Measurements from ENCODE around the gene FCRLA.
"Not testable (repeated sequence)": the region's sequence is repeated elsewhere in the genome, so short reads cannot be mapped to it uniquely, and the experiment has no call there.

DNA sequence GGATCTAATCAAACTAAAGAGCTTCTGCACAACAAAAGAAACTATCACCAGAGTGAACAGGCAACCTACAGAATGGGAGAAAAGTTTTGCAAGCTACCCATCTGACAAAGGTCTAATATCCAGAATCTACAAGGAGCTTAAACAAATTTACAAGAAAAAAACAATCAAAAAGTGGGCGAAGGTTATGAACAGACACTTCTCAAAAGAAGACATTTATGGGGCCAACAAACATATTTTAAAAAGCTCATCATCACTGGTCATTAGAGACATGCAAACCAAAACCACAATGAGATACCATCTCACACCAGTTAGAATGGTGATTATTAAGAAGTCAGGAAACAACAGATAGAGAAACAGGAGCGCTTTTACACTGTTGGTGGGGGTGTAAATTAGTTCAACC lies 8.7 kb upstream of the FCRLA start:
- TF ChIP-seq, protein P1, sequence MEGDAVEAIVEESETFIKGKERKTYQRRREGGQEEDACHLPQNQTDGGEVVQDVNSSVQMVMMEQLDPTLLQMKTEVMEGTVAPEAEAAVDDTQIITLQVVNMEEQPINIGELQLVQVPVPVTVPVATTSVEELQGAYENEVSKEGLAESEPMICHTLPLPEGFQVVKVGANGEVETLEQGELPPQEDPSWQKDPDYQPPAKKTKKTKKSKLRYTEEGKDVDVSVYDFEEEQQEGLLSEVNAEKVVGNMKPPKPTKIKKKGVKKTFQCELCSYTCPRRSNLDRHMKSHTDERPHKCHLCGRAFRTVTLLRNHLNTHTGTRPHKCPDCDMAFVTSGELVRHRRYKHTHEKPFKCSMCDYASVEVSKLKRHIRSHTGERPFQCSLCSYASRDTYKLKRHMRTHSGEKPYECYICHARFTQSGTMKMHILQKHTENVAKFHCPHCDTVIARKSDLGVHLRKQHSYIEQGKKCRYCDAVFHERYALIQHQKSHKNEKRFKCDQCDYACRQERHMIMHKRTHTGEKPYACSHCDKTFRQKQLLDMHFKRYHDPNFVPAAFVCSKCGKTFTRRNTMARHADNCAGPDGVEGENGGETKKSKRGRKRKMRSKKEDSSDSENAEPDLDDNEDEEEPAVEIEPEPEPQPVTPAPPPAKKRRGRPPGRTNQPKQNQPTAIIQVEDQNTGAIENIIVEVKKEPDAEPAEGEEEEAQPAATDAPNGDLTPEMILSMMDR (IDR thresholded peaks at IDR 0.05 in 4 of 5, conservative IDR thresholded peaks at IDR 0.05 in 1 of 5) = not testable (repeated sequence)
- TF ChIP-seq POLR2A (IDR thresholded peaks at IDR 0.05) = not testable (repeated sequence)
